Mammary epithelial cell (primary cell): ENCODE measurements around the gene GINS3.

Experiments used
- CTCF ChIP-seq, 2 donors: IDR thresholded peaks in 1 of 2; conservative IDR thresholded peaks in 1 of 2; 2 replicates each; pipeline ENCODE4 v1.5.1; 2011 to 2012; ENCODE audit warnings: inconsistent platforms in 2 of 2, low read length in 2 of 2, mild to moderate bottlenecking in 2 of 2, control low read depth in 1 of 2, low read depth in 1 of 2; ENCODE audit not compliant: insufficient read depth in 1 of 2; ENCODE audit errors: extremely low read depth in 1 of 2
- EZH2 ChIP-seq: IDR thresholded peaks from 2 replicates; pipeline ENCODE4 v1.6.1; 2012; ENCODE audit warnings: low read length, inconsistent platforms, borderline replicate concordance

DNA sequence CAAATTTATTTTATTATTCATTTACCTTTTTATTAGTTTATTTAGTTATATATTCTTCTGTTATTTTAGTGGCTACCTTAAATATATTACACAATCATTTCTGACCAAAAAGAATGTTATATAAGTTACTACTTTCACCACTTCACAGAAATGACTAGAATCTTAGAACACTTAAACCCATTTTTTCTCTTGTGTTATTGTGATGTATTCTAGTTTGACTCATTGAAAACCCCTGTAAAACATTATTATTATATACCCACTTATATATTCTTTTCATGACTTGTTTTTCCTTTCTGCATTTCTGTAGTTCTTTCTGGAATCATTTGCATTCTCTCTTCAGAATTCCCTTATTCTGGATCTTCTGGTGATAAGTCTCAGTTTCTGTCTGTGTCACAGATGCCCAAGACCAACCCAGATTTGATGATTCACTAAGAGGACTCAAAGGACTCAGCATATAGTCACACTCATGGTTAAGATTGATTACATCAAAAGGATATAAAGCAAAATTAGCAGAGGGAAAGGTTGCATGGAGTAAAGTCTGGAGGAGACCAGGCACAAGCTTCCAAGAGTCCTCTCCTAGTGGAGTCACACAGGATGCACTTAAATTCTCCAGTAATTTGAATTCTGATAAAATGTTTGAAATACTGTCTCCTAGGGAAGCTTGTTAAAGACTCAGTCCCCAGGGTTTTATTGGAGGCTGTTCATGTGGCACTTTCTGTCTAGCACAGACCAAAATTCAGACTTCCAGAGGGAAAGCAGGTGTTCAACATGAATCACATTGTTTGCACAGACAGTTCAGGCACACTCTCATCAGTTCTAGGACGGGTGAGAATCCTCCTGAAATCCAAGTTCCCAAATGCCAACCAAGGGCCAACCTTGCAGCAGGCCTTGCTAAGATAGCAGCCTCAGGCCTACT is 7.7 kb downstream of the GINS3 start:
- TF ChIP-seq CTCF (conservative IDR thresholded peaks at IDR 0.05 in 1 of 2, IDR thresholded peaks at IDR 0.05 in 1 of 2; ENCODE audit: extremely low read depth in 1 of 2, insufficient read depth in 1 of 2, low read depth in 1 of 2, low read length in 2 of 2) (no peak), EZH2 (no peak)
